GM12873 (cell line): ENCODE measurements around the gene SLC22A16.

Source experiments
- TF ChIP-seq, protein P1 (sequence below): IDR thresholded peaks from 2 replicates; pipeline ENCODE4 v1.5.1; 2012; ENCODE audit warnings: low read depth, mild to moderate bottlenecking, moderate library complexity, low read length, control low read depth; ENCODE audit not compliant: insufficient read depth; ENCODE audit errors: missing control alignments

Gene SLC22A16

GRCh38 chr6:110520209-110520965, 44.0 kb upstream of the SLC22A16 start:
- TF ChIP-seq, protein P1, sequence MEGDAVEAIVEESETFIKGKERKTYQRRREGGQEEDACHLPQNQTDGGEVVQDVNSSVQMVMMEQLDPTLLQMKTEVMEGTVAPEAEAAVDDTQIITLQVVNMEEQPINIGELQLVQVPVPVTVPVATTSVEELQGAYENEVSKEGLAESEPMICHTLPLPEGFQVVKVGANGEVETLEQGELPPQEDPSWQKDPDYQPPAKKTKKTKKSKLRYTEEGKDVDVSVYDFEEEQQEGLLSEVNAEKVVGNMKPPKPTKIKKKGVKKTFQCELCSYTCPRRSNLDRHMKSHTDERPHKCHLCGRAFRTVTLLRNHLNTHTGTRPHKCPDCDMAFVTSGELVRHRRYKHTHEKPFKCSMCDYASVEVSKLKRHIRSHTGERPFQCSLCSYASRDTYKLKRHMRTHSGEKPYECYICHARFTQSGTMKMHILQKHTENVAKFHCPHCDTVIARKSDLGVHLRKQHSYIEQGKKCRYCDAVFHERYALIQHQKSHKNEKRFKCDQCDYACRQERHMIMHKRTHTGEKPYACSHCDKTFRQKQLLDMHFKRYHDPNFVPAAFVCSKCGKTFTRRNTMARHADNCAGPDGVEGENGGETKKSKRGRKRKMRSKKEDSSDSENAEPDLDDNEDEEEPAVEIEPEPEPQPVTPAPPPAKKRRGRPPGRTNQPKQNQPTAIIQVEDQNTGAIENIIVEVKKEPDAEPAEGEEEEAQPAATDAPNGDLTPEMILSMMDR: no peak

DNA sequence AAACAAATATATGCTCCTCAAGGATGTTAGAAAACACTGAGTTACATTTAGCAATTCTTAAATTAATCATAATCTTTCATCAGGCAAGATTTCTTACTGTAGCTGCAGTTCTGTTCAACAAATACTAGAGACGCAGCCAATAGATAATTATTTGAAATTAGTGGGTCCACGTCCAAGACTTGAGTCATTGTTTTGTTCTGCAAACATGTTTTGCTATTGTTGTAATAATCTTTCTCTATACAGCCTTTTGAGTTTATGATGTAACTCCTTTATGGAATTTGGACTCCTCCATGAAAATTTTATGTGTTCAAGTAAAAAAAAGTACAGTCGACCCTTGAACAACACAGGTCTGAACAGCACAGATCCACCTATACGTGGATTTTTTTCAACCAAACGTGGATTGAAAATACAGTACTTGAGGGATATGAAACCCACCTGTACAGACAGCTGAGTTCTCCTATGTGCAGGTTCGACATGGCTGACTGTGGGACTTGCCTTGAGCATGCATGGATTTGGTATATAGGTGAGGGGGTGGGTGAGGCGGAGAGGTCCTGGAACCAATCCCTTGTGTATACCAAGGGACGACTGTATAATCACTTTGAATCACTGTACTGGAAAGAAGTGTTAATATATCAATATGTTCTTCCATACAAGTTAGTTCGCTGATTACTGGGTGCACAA, 41.3 kb upstream of the SLC22A16 start:
- TF ChIP-seq, protein P1: no peak

DNA sequence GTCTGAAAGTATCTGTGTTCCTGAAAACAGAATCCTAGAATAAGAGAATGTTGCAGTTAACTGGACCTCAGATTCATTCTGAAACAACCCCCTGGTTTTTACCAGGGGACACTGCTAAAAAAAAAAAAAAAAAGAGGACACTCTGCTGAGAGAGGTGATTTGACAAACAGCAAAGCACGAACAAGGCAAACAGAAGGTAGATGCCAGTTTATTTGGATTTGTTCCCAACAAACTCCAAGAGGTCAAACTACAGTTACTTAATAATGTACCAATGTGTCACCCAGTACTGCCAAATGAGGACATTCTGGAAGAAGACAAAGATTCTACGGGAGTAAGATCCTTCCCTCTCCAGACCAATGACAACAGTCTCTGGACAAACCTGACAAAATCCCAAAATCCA, 40.6 kb upstream of the SLC22A16 start:
- TF ChIP-seq, protein P1: no peak

DNA sequence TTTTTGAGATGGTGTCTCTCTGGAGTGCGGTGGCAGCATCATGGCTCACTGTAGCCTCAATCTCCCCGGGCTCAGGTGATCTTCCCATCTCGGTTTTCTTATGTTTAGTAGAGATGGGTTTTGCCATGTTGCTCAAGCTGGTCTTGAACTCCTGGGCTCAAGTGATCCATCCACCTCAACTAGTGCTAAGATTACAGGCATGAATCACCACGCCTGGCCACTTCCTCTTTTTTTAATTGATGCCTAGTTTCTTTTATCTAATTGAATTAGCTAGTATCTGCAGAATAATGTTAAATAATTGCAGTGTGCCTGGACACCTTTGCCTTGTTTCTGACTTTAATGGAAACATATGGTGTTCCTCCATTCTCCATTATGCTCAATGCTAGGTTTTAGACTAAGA, 38.4 kb upstream of the SLC22A16 start:
- TF ChIP-seq, protein P1: no peak

- TF ChIP-seq, protein P1: no peak
These were observed 36.6 kb upstream of the SLC22A16 start for GRCh38 chr6:110512991-110513390.

DNA sequence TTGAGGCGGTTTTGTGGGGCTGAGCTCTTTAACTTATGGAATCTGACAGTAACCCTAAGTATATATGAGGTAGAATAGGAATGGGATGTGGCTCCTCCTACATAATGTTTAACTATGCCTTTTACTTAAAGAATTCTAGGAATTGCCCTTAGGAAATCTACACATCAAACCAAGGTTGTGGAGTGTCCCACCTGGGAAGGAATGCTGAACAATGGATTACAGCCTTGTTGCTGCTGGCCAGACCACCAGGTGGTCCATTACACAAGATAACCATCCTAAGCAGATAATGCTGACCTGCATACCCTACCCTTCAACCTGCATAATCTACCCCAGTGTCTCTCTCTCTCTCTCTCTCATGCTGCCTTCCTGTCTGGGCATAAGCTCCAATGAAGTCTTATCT, 35.0 kb upstream of the SLC22A16 start:
- TF ChIP-seq, protein P1: no peak

GRCh38 chr6:110509617-110510241, 33.3 kb upstream of the SLC22A16 start:
- TF ChIP-seq, protein P1: no peak
